AG09319 (cell line): Measurements from ENCODE around the gene METTL18.

Experiments
- DNase-seq: peaks from one replicate; pipeline ENCODE4 v3.0.0-alpha.2; 2010; ENCODE audit warnings: low read depth; ENCODE audit errors: extremely low read depth
- CTCF ChIP-seq: IDR thresholded peaks from 2 replicates; pipeline ENCODE4 v1.5.1; 2011; ENCODE audit warnings: low read depth, mild to moderate bottlenecking, inconsistent platforms, low read length, moderate library complexity

METTL18 gene

DNA sequence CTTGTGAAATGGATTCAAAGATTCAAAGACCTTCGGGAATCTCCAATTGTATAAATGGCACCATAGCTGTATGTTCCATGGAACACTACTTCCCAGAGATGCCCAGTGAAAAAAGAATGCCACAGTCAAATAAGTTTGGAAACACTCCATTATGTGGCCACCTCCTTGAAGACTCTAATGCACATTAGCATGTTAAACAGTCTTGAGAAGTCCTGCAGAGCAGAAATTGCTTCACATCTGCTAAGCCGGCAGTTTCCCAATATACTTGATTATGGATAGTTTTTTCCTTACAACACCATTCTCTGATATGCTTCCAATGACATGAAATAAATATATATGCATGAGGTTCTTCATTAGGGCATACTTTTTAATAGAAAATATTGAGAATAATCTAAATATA is 48.2 kb downstream of the METTL18 start:
- no peak for DNase-seq
- no peak for TF ChIP-seq CTCF

- DNase-seq = no peak
- no peak for TF ChIP-seq CTCF
Observed at GRCh38 chr1:169745015-169745861, 49.5 kb downstream of the METTL18 start.
